ENCODE measurements around the gene ASPSCR1. TPM values are rescaled to one million over a fixed set of nuclear protein-coding genes. Genes with fewer than 3 reads are reported as not detected.

The ASPSCR1 gene
- total and polyA plus RNA-seq, 2 of the 13 experiments (the other 11 are each of a cell fraction or from before 2014, with no cell fraction given), result 274 to 314 TPM

GRCh38 chr17:81993729-81994592, 16.5 kb downstream of the ASPSCR1 start (continued):
- TF ChIP-seq CCAR2 (optimal IDR thresholded peaks at IDR 0.05; ENCODE audit: low read depth, low read length), result no peak
- no peak for TF ChIP-seq LRRFIP1 (CRISPR knock-in tag; conservative IDR thresholded peaks at IDR 0.05)
- no peak for TF ChIP-seq KLF15 (CRISPR knock-in tag; IDR thresholded peaks at IDR 0.05; ENCODE audit: borderline replicate concordance)
- no peak; the same call in 1 of the 2 replicates for TF ChIP-seq ZNF740 (CRISPR knock-in tag; IDR thresholded peaks at IDR 0.05)
- no peak; the same call in 1 of the 2 replicates for TF ChIP-seq ZSCAN5A (CRISPR knock-in tag; IDR thresholded peaks at IDR 0.05; ENCODE audit: borderline replicate concordance)
- no peak for TF ChIP-seq ZNF589 (CRISPR knock-in tag; conservative IDR thresholded peaks at IDR 0.05)
- TF ChIP-seq ZFAT (CRISPR knock-in tag; conservative IDR thresholded peaks at IDR 0.05), result no peak
- no peak for TF ChIP-seq KDM5B (CRISPR knock-in tag; IDR thresholded peaks at IDR 0.05; ENCODE audit: borderline replicate concordance)
- TF ChIP-seq ZBTB21 (CRISPR knock-in tag; IDR thresholded peaks at IDR 0.05), result peak; percentile 69
- TF ChIP-seq PLRG1 (conservative IDR thresholded peaks at IDR 0.05), result no peak
- TF ChIP-seq ZXDC (CRISPR knock-in tag; IDR thresholded peaks at IDR 0.05), result peak; percentile 70; the same call in 1 of the 2 replicates
- no peak; the same call in 1 of the 2 replicates for TF ChIP-seq ZNF556 (CRISPR knock-in tag; IDR thresholded peaks at IDR 0.05; ENCODE audit: borderline replicate concordance)
- no peak for TF ChIP-seq ZBTB25 (CRISPR knock-in tag; IDR thresholded peaks at IDR 0.05)
- peak; percentile 91; the same call in 1 of the 2 replicates for TF ChIP-seq ZNF333 (CRISPR knock-in tag; IDR thresholded peaks at IDR 0.05; ENCODE audit: borderline replicate concordance)
- TF ChIP-seq GATAD1 (CRISPR knock-in tag; IDR thresholded peaks at IDR 0.05), result no peak; the same call in 1 of the 2 replicates
- TF ChIP-seq ZNF709 (CRISPR knock-in tag; IDR thresholded peaks at IDR 0.05), result peak; percentile 97; the same call in 1 of the 2 replicates
- peak; percentile 53; the same call in 1 of the 2 replicates for TF ChIP-seq MXD1 (CRISPR knock-in tag; IDR thresholded peaks at IDR 0.05)
- TF ChIP-seq STAT5B (CRISPR knock-in tag; IDR thresholded peaks at IDR 0.05), result no peak
